ENCODE results near the gene MEX3C. TPM values are rescaled to one million over a fixed set of nuclear protein-coding genes. Genes with fewer than 3 reads are reported as not detected.

Gene MEX3C
- total and polyA plus RNA-seq, 2 of the 4 experiments (the other 2 are of a cell fraction), result 26.0 to 50.9 TPM

DNA sequence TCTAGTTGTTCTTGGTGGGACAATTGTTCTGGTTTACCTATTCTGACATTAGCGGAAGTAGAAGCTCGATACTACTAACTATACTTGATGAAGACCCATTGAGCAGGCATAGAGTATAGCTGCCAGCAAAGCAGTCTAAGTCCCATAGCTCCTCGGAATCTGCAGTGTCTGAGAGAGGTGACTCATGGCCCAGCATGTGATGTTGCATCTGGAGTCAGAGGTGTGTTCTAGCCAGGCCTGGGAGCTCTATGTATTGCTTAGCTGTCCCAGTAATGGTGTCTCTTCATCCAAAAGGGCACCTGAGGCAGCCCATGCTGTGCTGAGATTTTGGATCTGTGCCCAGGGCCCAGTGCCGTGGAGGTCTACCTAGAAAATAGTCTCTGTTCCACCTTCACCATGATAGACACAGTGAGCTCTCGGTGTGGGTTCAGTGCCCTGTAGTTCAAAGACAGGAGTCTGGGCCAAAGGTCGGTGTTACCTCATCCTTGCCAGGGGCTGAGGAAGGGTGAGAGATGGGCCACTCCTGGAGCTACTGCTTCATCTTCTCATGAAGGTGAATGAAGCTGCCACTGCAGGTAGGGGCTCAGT is 47.3 kb downstream of the MEX3C start:
- no peaks in the 10 kb centered on the region for H3K4me1 ChIP-seq (ENCODE audit: control insufficient read depth, insufficient read depth, low read length)
- H2BK5ac ChIP-seq (ENCODE audit: low read depth, low read length, poor library complexity, severe bottlenecking), result no peak overlapping the region
- no peaks in the 10 kb centered on the region for H3K9me1 ChIP-seq (ENCODE audit: insufficient read depth, low read length)
- CTCF ChIA-PET, result no interaction called here
- TF ChIP-seq RAD21 (IDR thresholded peaks at IDR 0.05; ENCODE audit: low read length), result no peak
- TF ChIP-seq USF2 (IDR thresholded peaks at IDR 0.05; ENCODE audit: low read depth, low read length), result peak; percentile 36; the same call in 1 of the 2 replicates
- ATAC-seq (ENCODE audit: low read depth) (peak; percentile 87), DNase-seq (peak; percentile 62)
- H3K27me3 ChIP-seq (ENCODE audit: control insufficient read depth, insufficient read depth, low read length), result no peaks in the 10 kb centered on the region
- no TSS peak for BruUV-seq (replicated peaks)
- H3K56ac ChIP-seq (ENCODE audit: extremely low read depth, insufficient read depth, low read length), result no peak overlapping the region
- H3K79me1 ChIP-seq (ENCODE audit: low read depth in 1 of 2, low read length in 2 of 2), result no peaks in the 10 kb centered on the region
- H3K27ac ChIP-seq (ENCODE audit: insufficient read depth, low read length), result no peak overlapping the region
- peak overlapping the region; percentile 55 for H2AK9ac ChIP-seq (replicated peaks; ENCODE audit: low read depth, low read length, poor library complexity)
- no peak overlapping the region for H3K18ac ChIP-seq (ENCODE audit: low read depth, low read length)
- H2BK15ac ChIP-seq (ENCODE audit: low read depth, low read length), result no peak overlapping the region
- H2AFZ ChIP-seq (replicated peaks; ENCODE audit: low read length, poor library complexity), result peak overlapping the region; percentile 32
- no peak overlapping the region for H3K4ac ChIP-seq (ENCODE audit: low read depth, low read length)
- no peak overlapping the region for H2BK120ac ChIP-seq (ENCODE audit: low read depth, low read length)
- no peak overlapping the region for H2AK5ac ChIP-seq (ENCODE audit: low read depth, low read length)
- H3K14ac ChIP-seq (replicated peaks; ENCODE audit: low read depth, low read length), result no peak overlapping the region
- H3K23ac ChIP-seq (ENCODE audit: low read depth, low read length), result no peak overlapping the region
- no peak overlapping the region for H3K4me3 ChIP-seq (ENCODE audit: insufficient read depth, low read depth, low read length)
- H2BK20ac ChIP-seq (ENCODE audit: low read depth, low read length), result no peak overlapping the region
- H3K9me3 ChIP-seq (ENCODE audit: control insufficient read depth, insufficient read depth, low read length), result no peaks in the 10 kb centered on the region
- H3K9ac ChIP-seq (ENCODE audit: low read depth, low read length), result no peak overlapping the region
- no peak overlapping the region for H4K8ac ChIP-seq (ENCODE audit: low read depth in 2 of 2, low read length in 2 of 2)
- intact Hi-C loops (cut with micrococcal nuclease), result no loop called here
- H4K5ac ChIP-seq (ENCODE audit: low read depth, low read length), result no peak overlapping the region
- no CpG with 5 or more reads among the region's 6 CpGs for WGBS, 2 experiments (ENCODE audit: extremely low coverage in 2 of 2, insufficient read length in 1 of 2)
- no peak overlapping the region for H3K4me2 ChIP-seq (ENCODE audit: low read depth, low read length)
- in situ Hi-C loops (cut with MboI; ENCODE audit: low sequenced_read_pairs), result no loop called here
- no peaks in the 10 kb centered on the region for H4K20me1 ChIP-seq (ENCODE audit: insufficient read depth, low read length)
- no peak overlapping the region for H4K91ac ChIP-seq (ENCODE audit: insufficient read depth, low read depth, low read length)
- H3K36me3 ChIP-seq (ENCODE audit: control insufficient read depth, insufficient read depth, low read length), result no peaks in the 10 kb centered on the region
- POLR2A ChIA-PET (ENCODE audit: unreplicated experiment), result interaction anchor here (0.6 kb wide), 1 partner anchor 16 kb away, joined by 4 read pairs; no protein-coding TSS in a partner anchor
- dilution Hi-C loops (cut with HindIII; ENCODE audit: low sequenced_read_pairs, unreplicated experiment), result no loop called here
